Measurements from ENCODE around the gene PRR15. TPM values are rescaled to one million over a fixed set of nuclear protein-coding genes. Genes with fewer than 3 reads are reported as not detected.

PRR15 gene
- total RNA-seq (1 to 10 TPM in 1 of 2 donors, under 1 TPM in 1; 0.15 to 1.8 TPM), polyA plus RNA-seq (ENCODE audit: insufficient read length in 6 of 6) (under 1 TPM in 5 of 6 donors, not detected in 1; 0.15 to 0.38 (median 0.22) TPM)
- long read RNA-seq, donor 1 = 0 reads
- long read RNA-seq, donor 2 = 0 reads
- long read RNA-seq, donor 3 = 0 reads
- long read RNA-seq, donor 4 = 0 reads
- long read RNA-seq, donor 5 = 0 reads
- long read RNA-seq, donor 6 = 0 reads
- long read RNA-seq, donor 7, partial matches to known transcripts = 0 of 1 reads
- long read RNA-seq, donor 7, other reads (novel, unspliced or antisense) = 0 of 1 reads
- long read RNA-seq, donor 8 = 0 reads
- long read RNA-seq, donor 9 = 0 reads
- long read RNA-seq, donor 10, partial matches to known transcripts = 0 of 1 reads
- long read RNA-seq, donor 10, other reads (novel, unspliced or antisense) = 0 of 1 reads
- long read RNA-seq, donor 11 = 0 reads
- long read RNA-seq, donor 12 = 0 reads

DNA sequence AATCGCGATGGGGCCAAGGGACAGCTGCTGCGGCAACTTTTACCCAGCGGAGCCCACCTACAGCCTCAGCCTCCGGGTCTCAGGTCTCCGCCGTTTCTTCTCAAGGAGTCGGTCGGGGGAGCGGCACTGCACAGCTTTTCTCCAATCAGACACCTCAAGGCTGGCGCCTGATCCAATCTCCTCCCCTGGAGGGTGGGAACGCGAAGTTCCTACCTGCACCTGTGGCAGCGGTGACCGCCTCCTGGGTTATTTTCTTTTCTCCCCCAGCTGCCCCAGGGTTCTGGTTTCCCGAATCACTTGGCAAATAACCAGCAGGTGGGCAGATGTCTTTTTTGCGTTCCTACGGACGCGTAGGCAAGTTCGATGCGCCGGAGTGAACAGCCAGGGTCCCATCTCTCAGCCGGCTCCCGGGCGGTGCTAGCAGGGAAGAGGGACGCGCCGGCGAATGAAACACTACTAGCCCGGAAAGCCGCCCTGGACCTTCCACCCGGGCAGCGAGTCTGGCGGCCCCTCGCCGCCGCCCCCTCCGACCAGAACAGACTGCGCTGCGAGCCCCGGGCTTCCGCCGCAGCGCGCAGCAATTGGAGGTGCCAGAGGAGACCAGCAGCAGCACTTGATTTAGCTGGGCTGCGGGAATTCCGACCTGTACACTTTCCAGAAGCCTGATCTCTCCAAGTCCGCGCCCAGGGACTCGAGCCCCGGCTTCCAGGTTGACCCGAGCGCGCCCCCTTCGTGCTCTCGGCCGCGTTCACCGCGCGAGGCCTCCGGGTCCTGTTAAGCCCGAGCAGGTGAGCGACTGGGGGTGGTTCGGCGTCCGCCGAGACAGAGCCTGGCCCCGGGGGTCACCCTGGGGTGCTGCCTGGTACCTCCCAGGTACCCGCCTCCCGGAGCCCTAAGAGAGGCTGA lies at the start of gene PRR15:
TSS of gene PRR15 (plus strand) at position 246 of the 906 bp plus-strand sequence. CDS start 2,495 bp downstream, outside the sequence.
- TF ChIP-seq, protein P1, sequence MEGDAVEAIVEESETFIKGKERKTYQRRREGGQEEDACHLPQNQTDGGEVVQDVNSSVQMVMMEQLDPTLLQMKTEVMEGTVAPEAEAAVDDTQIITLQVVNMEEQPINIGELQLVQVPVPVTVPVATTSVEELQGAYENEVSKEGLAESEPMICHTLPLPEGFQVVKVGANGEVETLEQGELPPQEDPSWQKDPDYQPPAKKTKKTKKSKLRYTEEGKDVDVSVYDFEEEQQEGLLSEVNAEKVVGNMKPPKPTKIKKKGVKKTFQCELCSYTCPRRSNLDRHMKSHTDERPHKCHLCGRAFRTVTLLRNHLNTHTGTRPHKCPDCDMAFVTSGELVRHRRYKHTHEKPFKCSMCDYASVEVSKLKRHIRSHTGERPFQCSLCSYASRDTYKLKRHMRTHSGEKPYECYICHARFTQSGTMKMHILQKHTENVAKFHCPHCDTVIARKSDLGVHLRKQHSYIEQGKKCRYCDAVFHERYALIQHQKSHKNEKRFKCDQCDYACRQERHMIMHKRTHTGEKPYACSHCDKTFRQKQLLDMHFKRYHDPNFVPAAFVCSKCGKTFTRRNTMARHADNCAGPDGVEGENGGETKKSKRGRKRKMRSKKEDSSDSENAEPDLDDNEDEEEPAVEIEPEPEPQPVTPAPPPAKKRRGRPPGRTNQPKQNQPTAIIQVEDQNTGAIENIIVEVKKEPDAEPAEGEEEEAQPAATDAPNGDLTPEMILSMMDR (IDR thresholded peaks at IDR 0.05) = no peak
- Histone ChIP-seq H3K4me1 (peaks cover 15 to 43% of the 10 kb centered on the region in 2 donors), H3K36me3 (no peaks in the 10 kb centered on the region), H3K4me3 (peak within 1 kb of the TSS; percentile 37 to 39), H3K27ac (no peak within 1 kb of the TSS), H3K9me3 (no peaks in the 10 kb centered on the region), H3K27me3 (peaks cover 76 to 95% of the 10 kb centered on the region in 2 donors)
- ATAC-seq (peak; percentile 66), DNase-seq (peak in 2 of 4 donors; percentile 22 to 80)
- intact Hi-C loops (cut with DNase I) = no loop called here

DNA sequence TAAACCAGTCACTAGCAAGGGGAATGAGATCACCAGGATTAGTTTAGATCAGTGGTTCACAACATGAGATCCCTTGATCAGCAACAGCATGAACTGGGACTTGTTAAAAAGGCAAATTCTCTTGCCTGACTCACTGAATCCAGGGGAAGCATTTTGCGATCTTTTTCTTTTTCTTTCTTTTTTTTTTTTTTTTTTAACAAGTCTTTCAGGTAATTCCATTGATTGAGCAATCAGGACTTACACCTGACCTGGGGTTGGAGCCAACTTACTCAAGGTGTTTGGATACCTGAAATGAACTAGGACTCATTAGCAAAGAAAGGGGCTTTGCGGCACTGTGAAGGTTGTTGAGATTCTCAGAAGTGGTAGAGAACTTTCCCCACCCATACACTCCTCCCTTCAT lies 47.1 kb upstream of the PRR15 start:
- H3K27me3 ChIP-seq = no peaks in the 10 kb centered on the region
- H3K36me3 ChIP-seq = no peaks in the 10 kb centered on the region
- H3K4me1 ChIP-seq = no peaks in the 10 kb centered on the region
- ATAC-seq = no peak
- H3K27ac ChIP-seq = no peak overlapping the region
- TF ChIP-seq, protein P1 (IDR thresholded peaks at IDR 0.05) = no peak
- no peaks in the 10 kb centered on the region for H3K9me3 ChIP-seq
- DNase-seq = peak in 1 of 4 donors; percentile 13
- no peak overlapping the region for H3K4me3 ChIP-seq
- intact Hi-C loops (cut with DNase I) = no loop called here

DNA sequence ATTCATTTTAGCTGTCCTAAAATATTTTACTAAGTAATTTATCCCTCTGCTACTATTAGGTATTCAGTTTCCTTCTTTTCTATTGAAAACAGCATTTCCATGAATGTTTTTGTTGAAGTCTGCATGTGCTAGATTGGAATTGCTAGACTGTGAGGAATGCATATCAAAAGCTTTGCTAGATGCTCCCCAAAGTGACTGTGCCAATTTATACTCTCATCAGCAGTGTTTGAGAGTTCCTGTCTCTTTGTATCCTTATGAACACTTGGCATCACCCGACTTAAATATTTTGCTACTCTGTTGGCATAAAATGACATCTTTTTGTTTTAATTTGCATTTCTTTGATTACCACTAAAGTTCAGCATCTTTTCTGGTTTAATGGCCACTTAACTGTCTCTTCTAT lies 45.0 kb upstream of the PRR15 start:
- intact Hi-C loops (cut with DNase I) = no loop called here
- Histone ChIP-seq H3K4me3 (no peak overlapping the region), H3K36me3 (no peaks in the 10 kb centered on the region), H3K4me1 (no peaks in the 10 kb centered on the region), H3K9me3 (peaks cover 0 to 8% of the 10 kb centered on the region in 2 donors), H3K27me3 (no peaks in the 10 kb centered on the region), H3K27ac (no peak overlapping the region)
- DNase-seq (no peak), ATAC-seq (no peak)
- TF ChIP-seq, protein P1 (IDR thresholded peaks at IDR 0.05) = no peak

- peaks cover 0 to 8% of the 10 kb centered on the region in 2 donors for H3K9me3 ChIP-seq
- no peaks in the 10 kb centered on the region for H3K36me3 ChIP-seq
- TF ChIP-seq, protein P1 (IDR thresholded peaks at IDR 0.05) = no peak
- intact Hi-C loops (cut with DNase I) = no loop called here
- H3K4me1 ChIP-seq = no peaks in the 10 kb centered on the region
- DNase-seq (no peak), ATAC-seq (no peak)
- H3K27me3 ChIP-seq = no peaks in the 10 kb centered on the region
- no peak overlapping the region for H3K4me3 ChIP-seq
- H3K27ac ChIP-seq = no peak overlapping the region
Observed at GRCh38 chr7:29523728-29524127, 39.9 kb upstream of the PRR15 start.

Measured in left lung (tissue), 14 donors.